ENCODE results near the gene LGALS13. TPM values are rescaled to one million over a fixed set of nuclear protein-coding genes. Genes with fewer than 3 reads are reported as not detected.

The LGALS13 gene
- total RNA-seq, 6 donors from 2014 or later: not detected

DNA sequence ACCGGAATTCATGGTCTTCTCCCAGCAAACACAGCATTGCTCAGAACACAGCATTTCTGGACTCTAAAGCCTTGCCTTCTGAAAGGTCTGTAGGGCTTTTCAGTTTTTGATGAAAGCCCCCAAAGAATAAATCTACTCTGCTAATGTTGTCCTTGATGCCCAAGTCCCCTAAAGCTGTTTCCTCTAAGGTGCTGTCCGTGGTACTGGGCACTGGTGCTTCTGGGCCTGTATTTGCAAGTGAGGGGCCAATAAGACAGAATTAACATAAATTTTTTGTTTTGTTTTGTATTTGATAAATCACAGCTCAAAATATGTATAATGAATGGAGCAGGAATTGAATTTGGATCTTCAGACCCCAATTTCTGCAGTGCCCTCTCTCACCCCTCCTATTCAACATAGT lies 12.1 kb upstream of the LGALS13 start:
- ATAC-seq (ENCODE audit: low FRiP score in 2 of 2) (no peak), DNase-seq (no peak)
- Histone ChIP-seq H3K4me1 (no peaks in the 10 kb centered on the region), H3K27me3 (no peaks in the 10 kb centered on the region), H3K36me3 (no peaks in the 10 kb centered on the region), H3K4me3 (no peak overlapping the region), H3K27ac (no peak overlapping the region), H3K9me3 (no peaks in the 10 kb centered on the region)
- no peak for TF ChIP-seq EP300 (IDR thresholded peaks at IDR 0.05)
- no peak for TF ChIP-seq POLR2AphosphoS5 (IDR thresholded peaks at IDR 0.05)
- TF ChIP-seq, protein P1, sequence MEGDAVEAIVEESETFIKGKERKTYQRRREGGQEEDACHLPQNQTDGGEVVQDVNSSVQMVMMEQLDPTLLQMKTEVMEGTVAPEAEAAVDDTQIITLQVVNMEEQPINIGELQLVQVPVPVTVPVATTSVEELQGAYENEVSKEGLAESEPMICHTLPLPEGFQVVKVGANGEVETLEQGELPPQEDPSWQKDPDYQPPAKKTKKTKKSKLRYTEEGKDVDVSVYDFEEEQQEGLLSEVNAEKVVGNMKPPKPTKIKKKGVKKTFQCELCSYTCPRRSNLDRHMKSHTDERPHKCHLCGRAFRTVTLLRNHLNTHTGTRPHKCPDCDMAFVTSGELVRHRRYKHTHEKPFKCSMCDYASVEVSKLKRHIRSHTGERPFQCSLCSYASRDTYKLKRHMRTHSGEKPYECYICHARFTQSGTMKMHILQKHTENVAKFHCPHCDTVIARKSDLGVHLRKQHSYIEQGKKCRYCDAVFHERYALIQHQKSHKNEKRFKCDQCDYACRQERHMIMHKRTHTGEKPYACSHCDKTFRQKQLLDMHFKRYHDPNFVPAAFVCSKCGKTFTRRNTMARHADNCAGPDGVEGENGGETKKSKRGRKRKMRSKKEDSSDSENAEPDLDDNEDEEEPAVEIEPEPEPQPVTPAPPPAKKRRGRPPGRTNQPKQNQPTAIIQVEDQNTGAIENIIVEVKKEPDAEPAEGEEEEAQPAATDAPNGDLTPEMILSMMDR (IDR thresholded peaks at IDR 0.05): no peak
- no peak for TF ChIP-seq POLR2A (IDR thresholded peaks at IDR 0.05)
- WGBS, 2 donors: 51 to 67% methylated on average over 2 of the region's 2 CpGs

DNA sequence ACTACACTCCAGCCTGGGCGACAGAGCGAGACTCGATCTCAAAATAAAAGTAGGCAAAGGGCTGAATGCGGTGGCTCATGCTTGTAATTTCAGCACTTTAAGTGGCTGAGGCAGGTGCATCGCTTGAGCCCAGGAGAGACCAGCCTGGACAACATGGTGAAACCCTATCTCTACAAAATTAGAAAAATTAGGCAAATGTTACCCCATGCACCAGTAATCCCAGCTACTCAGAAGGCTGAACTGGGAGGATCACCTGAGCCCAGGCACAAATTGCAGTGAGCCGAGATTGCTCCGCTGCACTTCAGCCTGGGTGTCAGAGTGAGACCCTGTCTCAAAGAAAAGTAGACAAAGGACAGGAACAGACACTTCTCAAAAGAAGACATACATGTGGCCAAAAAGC lies 9.9 kb upstream of the LGALS13 start:
- DNase-seq (no peak), ATAC-seq (ENCODE audit: low FRiP score in 2 of 2) (no peak)
- no peak overlapping the region for H3K4me3 ChIP-seq
- no peak for TF ChIP-seq EP300 (IDR thresholded peaks at IDR 0.05)
- TF ChIP-seq, protein P1 (IDR thresholded peaks at IDR 0.05): no peak
- TF ChIP-seq POLR2AphosphoS5 (IDR thresholded peaks at IDR 0.05): no peak
- no peak for TF ChIP-seq POLR2A (IDR thresholded peaks at IDR 0.05)
- H3K27me3 ChIP-seq: no peaks in the 10 kb centered on the region
- H3K27ac ChIP-seq: no peak overlapping the region
- H3K4me1 ChIP-seq: no peaks in the 10 kb centered on the region
- H3K36me3 ChIP-seq: no peaks in the 10 kb centered on the region
- no peaks in the 10 kb centered on the region for H3K9me3 ChIP-seq
- 83 to 93% methylated on average over 7 of the region's 7 CpGs for WGBS, 2 donors

DNA sequence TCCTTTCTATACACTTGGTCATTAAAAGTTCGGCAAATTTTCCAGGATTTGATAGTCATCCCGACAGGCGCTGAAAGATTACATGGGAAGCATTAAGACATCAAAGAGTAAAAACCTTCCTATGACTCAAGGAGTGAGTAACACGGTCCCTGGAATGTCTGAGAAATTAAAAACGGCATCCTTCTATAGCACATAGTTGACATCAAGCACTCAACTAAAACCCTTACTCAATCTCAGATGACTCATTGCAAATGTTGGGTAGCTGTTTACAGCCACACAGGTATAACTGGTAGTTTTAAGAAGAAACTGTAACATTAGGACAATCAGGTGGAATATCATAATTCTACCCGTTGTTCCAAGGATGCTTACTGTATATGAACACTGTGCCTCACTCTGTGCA lies 6.4 kb upstream of the LGALS13 start:
- no peaks in the 10 kb centered on the region for H3K9me3 ChIP-seq
- no peaks in the 10 kb centered on the region for H3K36me3 ChIP-seq
- ATAC-seq (ENCODE audit: low FRiP score in 2 of 2) (no peak), DNase-seq (no peak)
- TF ChIP-seq, protein P1 (IDR thresholded peaks at IDR 0.05): no peak
- TF ChIP-seq POLR2A (IDR thresholded peaks at IDR 0.05): no peak
- TF ChIP-seq POLR2AphosphoS5 (IDR thresholded peaks at IDR 0.05): no peak
- no peak for TF ChIP-seq EP300 (IDR thresholded peaks at IDR 0.05)
- no peaks in the 10 kb centered on the region for H3K4me1 ChIP-seq
- H3K4me3 ChIP-seq: no peak overlapping the region
- no peaks in the 10 kb centered on the region for H3K27me3 ChIP-seq
- 86 to 89% methylated on average over 6 of the region's 6 CpGs for WGBS, 2 donors
- no peak overlapping the region for H3K27ac ChIP-seq

DNA sequence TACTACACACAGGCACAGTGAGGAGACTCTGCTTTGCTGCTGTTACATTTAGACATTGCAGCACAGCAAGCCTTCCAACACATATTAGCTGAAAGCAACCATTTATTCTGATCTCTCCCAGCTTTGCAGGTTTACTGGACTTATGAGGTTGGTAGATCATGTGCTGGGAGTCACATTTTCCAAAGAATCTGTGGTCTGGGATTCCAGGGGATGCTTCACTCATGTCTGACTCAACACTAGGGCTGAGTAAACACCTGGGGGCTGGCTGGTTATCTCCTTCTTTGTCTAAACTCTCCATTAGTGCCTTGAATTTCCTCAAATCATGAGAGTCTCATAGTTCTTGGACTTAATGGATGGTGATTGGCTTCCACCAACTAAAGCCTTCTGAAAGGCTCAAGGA lies 5.4 kb upstream of the LGALS13 start:
- Histone ChIP-seq H3K36me3 (no peaks in the 10 kb centered on the region), H3K27ac (no peak overlapping the region), H3K9me3 (no peaks in the 10 kb centered on the region), H3K27me3 (no peaks in the 10 kb centered on the region), H3K4me1 (no peaks in the 10 kb centered on the region), H3K4me3 (no peak overlapping the region)
- no peak for DNase-seq
- ATAC-seq (ENCODE audit: low FRiP score in 2 of 2): no peak
- TF ChIP-seq, protein P1 (IDR thresholded peaks at IDR 0.05): no peak
- TF ChIP-seq EP300 (IDR thresholded peaks at IDR 0.05) (no peak), POLR2AphosphoS5 (IDR thresholded peaks at IDR 0.05) (no peak), POLR2A (IDR thresholded peaks at IDR 0.05) (no peak)

DNA sequence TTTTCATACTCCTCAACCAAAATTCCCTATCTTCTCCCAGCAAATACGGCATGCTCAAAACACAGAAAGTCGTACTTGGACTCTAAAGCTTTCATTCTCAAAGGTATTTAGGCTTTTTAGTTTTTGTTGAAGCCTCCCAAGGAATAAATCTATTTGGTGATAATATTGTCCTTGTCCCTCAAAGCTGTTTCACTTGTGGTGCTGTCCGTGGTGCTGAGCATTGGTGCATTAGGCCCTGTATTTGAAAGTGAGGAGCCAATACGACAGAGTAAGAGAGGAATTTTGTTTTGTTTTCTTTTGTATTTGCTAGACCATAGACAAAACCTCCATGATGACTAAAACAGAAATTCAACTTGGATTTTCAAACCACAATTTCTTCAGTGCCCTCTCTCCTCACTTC lies 3.2 kb upstream of the LGALS13 start:
- no peak for DNase-seq

More for the DNA sequence above, 3.2 kb upstream of the LGALS13 start:
- no peaks in the 10 kb centered on the region for H3K4me1 ChIP-seq
- H3K27ac ChIP-seq: no peak overlapping the region
- no peaks in the 10 kb centered on the region for H3K9me3 ChIP-seq
- H3K4me3 ChIP-seq: no peak overlapping the region
- WGBS, 2 donors: 16 to 20% methylated on average over 4 of the region's 4 CpGs
- no peaks in the 10 kb centered on the region for H3K36me3 ChIP-seq
- ATAC-seq (ENCODE audit: low FRiP score in 2 of 2): no peak
- no peaks in the 10 kb centered on the region for H3K27me3 ChIP-seq
- TF ChIP-seq POLR2AphosphoS5 (IDR thresholded peaks at IDR 0.05) (no peak), EP300 (IDR thresholded peaks at IDR 0.05) (no peak), POLR2A (IDR thresholded peaks at IDR 0.05) (no peak)
- TF ChIP-seq, protein P1 (IDR thresholded peaks at IDR 0.05): no peak

Measured in upper lobe of left lung (tissue), 6 donors.